NCI-H2171 (cell line): ENCODE measurements around the gene MYO1G.
"Not testable (repeated sequence)": the region's sequence is repeated elsewhere in the genome, so short reads cannot be mapped to it uniquely, and the experiment has no call there.

ENCODE experiments used
- DNase-seq: peaks from one replicate; lab custom pipeline; 2025; lab: John Stamatoyannopoulos, UW

Gene MYO1G

GRCh38 chr7:44936322-44936721, 42.5 kb downstream of the MYO1G start:
- DNase-seq, result no peak

GRCh38 chr7:44935583-44935982, 43.2 kb downstream of the MYO1G start:
- no peak for DNase-seq

GRCh38 chr7:44935016-44935415, 43.8 kb downstream of the MYO1G start:
- DNase-seq, result no peak

- not testable (repeated sequence) for DNase-seq
Measured at GRCh38 chr7:44934510-44934909, 44.3 kb downstream of the MYO1G start.

- DNase-seq, result no peak
Measured at GRCh38 chr7:44930921-44931320, 47.9 kb downstream of the MYO1G start.

- no peak for DNase-seq
Measured at GRCh38 chr7:44922351-44922694, 56.5 kb downstream of the MYO1G start.

- DNase-seq, result peak; percentile 16
Measured at GRCh38 chr7:44921607-44922350, 57.0 kb downstream of the MYO1G start.

GRCh38 chr7:44920119-44920518, 58.7 kb downstream of the MYO1G start:
- DNase-seq, result no peak

GRCh38 chr7:44918029-44918428, 60.8 kb downstream of the MYO1G start:
- no peak for DNase-seq

GRCh38 chr7:44917465-44917864, 61.4 kb downstream of the MYO1G start:
- no peak for DNase-seq

- DNase-seq, result no peak
Measured at GRCh38 chr7:44914992-44915607, 63.7 kb downstream of the MYO1G start.

GRCh38 chr7:44912775-44913347, 66.0 kb downstream of the MYO1G start:
- DNase-seq, result no peak
